ENCODE results near the gene SLPI.

SLPI gene

DNA sequence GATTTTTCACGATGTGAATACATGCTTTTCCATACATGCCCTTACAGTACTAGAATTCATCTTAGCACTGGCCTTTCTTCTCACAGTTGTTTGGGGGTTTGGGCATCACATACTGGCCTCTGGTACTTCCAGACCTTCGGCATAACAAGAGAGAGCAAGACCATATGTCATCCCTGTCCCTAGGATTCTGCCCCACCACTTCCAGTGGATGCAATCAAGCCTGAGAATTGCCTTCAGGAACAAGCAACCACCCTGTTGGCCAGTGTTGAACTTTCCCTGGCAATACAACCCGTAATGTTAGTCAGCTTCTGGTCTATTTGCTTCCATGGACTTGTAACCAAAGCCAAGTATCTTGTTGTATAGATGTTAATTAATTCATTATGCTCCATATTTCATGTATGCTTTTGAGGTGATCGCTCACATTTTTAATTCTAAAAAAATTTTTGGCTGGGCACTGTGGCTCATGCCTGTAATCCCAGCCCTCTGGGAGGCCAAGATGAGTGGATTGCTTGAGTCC, 15.4 kb upstream of the SLPI start:
- DNase-seq (ENCODE audit: low spot score) = no peak

DNA sequence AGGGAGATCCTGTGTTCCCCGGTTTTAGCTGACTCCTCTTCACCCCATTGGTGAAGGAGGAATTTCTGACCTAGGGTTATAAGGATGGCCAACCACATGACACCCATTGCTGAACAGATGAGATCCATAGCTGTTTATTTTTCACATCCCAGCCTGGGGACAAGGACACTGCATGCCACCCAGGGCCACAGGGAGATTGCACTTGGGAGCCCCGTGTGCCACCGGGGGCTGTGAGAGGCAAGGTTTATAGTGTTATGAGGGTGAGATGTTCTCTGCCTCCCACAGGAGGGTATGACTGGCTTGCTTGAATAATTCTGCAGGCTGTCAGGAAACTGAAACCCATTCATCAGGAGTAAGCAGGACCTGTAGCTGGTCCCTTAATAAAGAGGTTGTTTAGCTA, 14.7 kb upstream of the SLPI start:
- no peak for DNase-seq (ENCODE audit: low spot score)

DNA sequence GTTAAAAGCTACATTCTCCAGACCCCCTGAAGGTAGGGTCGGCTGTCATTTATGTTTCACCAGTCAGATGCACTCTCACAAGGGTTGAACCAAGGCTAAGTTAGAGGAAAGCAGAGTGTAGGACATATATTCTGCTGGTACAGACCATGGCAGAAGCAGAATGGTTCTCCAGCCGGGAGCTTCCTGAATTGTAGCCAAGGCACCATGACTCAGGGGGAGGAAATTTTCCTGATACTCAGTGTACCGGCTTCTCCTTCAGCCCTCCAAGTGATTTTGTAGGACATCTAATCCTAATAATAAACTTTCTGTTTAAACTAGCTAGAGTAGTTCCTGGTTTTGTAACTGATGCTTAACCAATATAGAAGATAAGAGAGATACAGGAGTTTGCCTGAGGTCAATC, 14.2 kb upstream of the SLPI start:
- DNase-seq (ENCODE audit: low spot score) = no peak

DNA sequence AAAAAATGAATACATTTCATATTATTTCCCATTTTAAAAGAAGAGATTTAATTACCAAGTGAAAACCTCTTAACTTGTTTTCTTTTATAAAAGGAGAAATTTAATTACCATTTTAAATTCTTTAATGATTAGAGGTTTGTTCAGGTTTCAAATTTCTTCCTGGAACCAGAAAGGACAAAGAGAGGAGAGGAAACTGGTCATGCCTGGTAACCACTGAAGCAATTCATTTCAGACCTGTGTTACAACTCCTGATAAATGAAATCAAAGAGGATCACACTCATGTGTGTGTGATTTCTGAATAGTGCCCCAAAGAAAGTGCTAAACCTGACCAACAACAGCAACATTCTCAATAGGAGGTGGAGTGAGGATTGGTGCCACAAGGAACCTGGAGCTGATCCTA, 12.6 kb upstream of the SLPI start:
- DNase-seq (ENCODE audit: low spot score) = no peak

DNA sequence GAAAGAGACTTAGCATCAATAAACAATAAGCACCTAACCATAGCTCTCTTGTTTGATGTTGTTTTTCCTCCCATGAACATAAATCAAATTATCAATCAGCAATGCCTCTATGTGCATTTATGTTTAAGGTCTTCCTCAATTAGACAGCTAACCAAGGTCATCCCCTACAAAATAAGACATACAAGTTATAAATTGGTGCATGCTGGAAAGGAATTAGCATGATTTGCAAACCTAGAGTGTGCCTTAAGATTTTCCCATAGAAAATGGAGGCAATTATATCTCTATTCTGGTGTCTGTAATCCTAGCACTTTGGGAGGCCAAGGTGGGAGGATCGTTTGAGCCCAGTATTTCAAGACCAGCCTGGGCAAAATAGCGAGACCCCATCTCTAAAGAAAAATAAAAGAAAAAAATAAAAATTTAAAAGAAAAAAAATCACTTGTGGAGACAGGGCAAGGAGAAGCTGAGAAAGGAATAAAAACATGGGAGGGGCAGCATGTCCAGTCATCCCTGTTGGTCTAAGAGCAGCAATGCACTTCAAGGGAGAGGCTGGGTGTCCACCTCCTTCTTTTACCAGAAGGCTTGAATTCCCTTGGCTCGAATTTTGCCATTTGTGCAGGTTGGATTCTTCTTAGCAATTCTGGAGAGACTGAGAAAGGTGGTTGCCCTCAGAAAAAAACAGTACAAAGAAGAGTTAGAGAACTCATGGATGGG, 9.3 kb upstream of the SLPI start:
- DNase-seq (ENCODE audit: low spot score) = no peak

DNA sequence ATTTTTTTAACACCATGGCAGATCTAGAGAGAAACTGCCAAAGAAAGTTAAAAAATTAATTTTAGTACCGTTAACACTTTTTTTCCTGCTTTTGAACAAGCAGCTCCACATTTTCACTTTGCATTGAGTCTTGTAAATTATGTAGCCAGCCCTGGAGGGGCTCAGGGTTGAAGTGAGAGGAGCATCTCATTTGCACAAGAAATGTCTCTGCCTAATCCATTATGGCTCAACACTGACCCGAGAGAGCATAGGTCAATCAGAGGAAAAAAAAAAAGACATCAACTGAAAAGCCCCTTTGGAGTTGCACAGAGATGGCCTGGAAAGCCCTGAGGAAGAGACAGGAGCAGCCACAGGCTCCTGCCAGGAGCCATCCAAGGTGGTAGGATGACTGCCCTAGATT, 4.3 kb upstream of the SLPI start:
- no peak for DNase-seq (ENCODE audit: low spot score)

DNA sequence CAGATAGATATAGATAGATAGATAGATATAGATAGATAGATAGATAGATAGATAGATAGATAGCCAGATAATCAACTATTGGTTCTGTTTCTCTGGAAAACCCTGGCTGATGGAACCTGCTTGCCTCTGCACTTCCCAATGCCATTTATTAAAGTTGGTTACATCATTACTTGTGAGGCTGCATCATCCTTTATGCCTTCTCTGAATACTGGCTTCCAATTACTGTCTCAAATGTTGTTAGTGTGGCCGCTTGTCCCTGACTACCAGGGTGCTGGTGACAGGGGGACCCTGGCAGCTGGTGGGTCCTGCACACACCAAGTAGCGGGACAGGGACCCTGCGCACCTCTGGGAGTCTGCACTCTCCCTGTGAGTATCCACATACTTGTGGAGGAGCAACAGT, 3.9 kb upstream of the SLPI start:
- DNase-seq (ENCODE audit: low spot score) = no peak

DNA sequence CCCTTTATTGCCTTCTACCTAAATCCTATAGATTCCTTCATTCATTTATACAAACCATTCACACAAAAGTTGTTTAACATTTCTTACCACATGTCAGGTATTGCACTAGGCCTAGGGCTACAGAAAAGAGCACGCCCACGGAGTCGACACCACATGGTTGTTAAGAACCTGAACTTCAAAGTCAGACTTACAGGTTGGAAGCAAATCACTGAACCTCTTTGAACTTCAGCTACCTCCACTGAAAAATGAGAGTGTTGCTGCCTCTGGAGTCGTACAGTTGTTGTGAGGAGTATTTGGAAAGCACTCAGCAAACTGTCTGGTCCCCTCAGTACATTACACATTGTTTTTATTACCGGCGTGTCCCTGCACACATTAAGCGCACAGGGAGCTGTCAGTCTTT, 3.3 kb upstream of the SLPI start:
- DNase-seq (ENCODE audit: low spot score) = no peak

DNA sequence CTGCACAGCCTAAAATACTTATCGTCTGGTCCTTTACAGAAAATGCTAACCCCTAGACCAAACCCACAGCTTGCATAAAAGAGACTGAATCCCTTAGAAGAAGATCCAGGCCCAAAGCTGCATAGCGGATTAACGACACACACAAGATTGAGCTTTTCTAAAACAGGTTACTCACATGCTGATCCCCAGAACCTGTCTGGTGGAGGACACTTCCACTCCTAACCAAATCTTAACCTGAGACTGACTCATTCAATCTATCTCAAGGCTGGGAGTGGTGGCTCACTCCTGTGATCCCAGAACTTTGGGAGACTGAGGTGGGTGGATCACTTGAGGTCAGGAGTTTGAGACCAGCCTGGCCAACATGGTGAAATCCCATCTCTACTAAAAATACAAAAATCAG, 2.8 kb upstream of the SLPI start:
- no peak for DNase-seq (ENCODE audit: low spot score)

DNA sequence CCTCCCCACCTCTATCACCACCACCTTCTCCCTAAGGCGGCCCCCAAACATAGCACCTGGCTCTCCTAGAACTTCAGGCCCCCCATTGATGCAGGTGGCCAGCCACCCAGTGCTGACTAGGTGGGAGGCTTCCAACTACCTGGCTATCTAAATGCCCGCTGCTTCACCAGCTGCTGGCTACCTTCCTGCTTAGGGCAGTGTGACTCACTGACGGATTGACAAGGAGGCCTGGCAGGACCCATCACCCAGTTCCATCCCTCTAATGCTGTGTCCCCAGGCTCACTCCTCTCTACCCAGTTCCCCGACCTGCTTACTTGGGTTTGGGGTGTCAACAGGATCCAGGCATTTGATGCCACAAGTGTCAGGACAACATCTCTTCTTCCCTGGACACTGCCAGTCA, 1.1 kb downstream of the SLPI start:
- no peak for DNase-seq (ENCODE audit: low spot score)

DNA sequence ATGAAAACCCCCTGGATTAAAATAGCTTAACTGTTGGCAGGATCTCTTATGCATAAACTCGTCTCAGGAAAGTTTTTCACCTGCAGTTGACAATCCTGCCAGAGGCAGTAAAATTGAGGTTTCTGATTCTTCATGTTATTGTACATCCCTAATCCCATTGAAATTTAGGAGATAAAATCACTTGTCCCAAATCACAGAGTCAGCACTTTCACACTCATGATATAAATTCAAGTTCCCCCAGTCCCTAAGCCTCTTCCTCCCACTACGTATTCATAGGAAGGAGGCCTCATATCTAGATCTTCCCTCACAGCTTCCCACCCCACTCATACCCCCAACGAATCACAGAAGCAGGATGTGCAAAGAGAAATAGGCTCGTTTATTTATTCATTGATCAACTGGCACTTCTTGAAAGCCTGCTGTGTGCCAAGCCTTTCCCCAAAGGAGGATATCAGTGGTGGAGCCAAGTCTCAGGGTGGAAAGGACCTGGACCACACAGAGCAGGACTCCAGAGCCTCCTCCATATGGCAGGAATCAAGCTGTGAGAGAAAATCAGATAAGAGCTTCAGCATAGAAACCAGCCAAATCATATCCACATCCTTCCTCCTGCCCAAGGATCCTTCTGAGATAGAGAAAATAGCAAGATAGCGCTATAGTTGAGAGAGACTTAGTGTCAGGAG, 2.3 kb downstream of the SLPI start:
- no peak for DNase-seq (ENCODE audit: low spot score)

DNA sequence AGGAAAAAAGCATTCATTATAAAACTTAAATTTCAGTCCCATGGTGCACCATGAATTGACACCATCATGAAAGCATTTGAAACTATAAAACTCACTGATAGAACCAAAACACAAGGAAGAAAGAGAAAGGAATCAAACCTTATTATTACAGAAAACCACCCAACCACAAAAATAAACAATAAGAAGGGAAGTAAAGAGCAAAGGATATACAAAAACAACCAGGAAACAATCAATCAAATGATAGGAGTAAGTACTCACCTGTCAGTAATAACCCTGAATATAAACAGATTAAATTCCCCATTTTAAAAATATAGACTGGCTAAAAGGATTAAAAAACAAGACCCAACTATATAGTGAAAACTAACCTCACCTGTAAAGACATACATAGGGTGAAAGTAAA, 5.8 kb downstream of the SLPI start:
- DNase-seq (ENCODE audit: low spot score) = no peak

DNA sequence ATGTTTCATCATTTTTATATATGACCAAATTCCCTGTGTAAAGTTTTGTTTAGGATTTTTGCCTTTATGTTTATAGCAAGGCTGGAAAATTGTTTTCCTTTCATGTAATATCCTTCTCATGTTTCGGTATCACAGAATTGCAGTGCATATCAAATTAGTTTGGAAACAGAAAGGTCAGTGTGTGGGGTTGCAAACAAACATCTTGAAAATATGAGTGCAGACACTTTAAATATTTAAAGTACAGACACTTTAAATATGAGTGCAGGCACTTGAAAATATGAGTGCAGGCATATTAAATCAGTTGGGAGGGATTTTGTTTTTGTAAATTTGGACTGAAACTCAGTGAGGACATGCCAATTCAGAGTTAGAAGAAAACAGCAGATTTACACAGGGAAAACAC, 6.5 kb downstream of the SLPI start:
- DNase-seq (ENCODE audit: low spot score) = no peak

DNA sequence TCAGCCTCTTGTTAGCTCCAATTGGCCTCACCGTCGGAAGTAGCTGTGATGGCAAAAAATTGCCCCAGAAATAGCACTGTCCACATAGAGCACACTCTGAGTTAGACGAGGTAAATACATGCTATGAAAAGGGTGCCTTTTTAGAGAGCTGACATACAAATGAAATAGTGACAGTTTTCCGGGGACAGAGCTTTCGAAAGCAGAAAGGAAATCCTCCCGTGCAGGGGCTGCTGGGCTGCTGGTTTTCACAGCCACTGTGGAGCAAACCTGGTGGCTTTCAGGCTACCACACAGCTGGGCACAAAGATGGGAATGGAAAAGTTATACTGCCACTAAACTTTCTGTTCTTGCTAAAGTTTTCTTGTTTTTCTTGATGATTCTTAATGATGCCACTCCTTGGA, 8.3 kb downstream of the SLPI start:
- no peak for DNase-seq (ENCODE audit: low spot score)

DNA sequence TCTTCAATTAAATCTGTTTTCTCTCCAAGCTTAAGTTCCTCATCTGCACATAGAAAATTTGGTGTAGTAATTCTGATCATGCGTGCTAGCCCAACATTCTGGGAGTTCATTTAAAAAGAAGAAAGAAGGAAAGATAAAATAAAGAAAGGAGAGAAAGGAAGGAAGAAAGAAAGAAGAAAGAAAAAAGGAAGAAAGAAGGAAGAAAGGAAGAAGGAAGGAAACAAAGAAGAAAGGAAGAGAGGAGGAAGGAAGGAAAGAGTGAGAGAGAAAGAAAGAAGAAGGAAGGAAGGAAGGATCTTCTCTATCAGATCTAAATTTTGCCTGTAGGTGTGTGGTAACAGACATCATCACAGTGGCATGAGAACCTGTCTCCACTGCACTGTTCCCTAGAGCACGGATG, 16.2 kb downstream of the SLPI start:
- DNase-seq (ENCODE audit: low spot score) = no peak

DNA sequence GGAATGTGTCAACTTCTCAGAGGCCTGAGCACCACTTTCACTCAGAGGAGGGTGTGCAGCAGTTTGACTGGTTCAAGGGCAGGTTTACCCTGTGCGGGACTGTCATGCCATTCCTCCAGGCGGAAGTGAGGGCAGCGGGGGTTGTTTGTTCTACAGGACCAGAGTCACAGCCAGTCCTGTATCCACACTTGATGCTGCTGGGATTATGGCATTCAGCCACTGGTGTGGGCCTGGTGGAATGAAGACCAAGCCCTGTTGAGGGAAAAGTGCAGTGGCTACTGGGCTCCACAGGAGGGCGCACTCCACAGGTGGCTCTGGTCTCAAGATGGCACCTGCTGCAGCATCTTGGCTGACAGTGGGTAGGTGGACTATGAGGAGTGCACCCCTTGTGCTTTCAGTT, 18.4 kb downstream of the SLPI start:
- DNase-seq (ENCODE audit: low spot score) = no peak

DNA sequence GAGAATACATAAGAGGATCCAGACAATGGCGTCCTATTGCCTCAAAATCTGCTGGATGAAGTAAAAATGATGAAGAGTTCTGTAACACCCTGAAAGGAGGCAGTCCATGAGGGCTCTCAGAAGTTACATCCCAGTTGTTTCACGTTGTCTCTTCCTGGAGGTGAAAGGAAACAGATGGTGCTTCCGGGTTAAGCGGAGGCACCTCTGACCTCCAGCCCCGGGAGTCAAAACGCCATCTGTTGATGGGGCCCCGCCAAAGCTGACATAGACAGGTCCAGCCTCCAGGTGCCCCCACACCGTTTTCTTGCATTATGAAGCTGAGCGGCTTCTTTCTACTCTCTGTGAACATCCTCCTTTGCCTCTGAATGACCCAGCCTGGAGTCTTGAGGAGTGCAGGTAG, 23.7 kb downstream of the SLPI start:
- DNase-seq (ENCODE audit: low spot score) = no peak

DNA sequence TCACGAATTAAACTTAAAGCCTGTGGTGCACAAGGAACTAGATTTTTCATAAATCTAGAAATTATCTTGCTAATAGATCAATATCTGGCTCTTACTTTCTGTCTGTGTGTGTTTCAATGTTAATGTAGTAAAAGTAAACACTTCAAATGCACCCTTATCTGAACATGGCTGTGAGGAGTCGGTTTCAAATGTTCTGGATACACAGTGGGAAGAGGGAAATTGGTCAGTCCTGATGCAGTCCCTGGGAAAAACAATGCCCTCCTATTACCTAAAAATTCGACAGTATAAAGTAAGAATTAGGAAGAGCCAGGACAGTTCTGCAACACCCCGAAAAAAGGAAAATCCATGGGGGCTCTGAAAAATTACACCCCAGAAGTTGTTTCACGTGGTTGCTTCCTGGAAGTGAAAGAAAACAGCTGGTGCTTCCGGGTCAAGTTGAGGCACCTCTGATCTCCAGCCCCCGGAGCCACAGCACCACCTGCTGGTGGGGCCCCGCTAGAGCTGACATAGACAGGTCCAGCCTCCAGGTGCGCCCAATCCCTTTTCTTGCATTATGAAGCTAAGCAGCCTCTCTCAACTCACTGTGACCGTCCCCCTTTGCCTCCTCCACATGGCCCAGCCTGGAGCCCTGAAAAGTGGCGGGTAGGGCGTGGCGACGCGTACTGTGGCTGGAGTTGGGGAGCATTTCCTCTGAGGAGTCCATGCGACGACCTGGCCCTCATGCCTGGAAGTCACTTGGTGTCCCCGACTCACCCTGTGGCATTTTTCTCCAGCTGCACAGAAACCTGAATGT, 24.9 kb downstream of the SLPI start:
- DNase-seq (ENCODE audit: low spot score) = no peak

DNA sequence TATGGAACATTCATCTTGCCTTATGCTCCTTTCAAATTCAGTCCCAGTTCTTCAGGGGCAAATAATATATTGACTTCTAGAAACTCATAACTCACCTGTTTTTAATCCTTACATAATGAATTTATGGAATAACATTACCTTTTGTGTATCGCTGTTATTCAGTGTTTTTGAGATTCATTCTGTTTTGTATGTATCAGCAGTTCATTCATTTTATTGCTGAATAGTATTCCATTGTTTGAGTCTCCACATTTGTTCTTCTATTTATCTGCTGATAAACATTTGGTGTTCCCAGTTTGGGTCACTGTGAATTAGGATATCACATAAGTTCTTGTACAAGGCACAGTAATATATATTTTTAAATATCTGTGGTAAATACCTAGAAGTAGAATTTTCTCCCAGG, 28.1 kb downstream of the SLPI start:
- DNase-seq (ENCODE audit: low spot score) = no peak

DNA sequence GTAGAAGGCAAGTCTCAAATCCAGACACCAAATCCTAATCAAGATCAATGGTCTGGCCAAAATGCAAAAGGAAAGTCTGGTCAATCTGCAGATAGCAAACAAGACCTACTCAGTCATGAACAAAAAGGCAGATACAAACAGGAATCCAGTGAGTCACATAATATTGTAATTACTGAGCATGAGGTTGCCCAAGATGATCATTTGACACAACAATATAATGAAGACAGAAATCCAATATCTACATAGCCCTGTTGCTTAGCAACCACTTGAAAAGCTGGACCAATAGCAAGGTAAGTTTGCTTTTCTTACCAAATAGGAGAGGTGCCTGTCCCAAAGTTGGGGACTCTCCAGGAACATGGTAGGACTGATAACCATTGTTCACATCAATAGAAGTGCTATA, 31.2 kb downstream of the SLPI start:
- no peak for DNase-seq (ENCODE audit: low spot score)

DNA sequence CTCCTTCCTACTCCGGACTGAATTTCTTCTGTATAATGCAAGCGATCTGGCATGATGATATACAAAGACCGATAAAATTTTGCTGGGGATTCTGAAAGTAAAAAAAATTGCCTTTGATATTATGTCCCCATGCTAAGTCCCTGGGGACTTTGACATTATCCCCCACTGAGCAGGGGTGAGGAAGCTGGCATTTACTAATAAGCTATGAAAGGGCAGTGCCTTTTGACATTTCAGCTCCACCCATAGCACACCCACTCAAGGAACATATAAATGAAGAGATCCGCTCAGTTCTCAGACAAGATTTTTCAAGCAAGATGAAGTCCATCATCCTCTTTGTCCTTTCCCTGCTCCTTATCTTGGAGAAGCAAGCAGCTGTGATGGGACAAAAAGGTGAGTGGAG, 33.3 kb downstream of the SLPI start, which contains the start of gene SEMG2:
SEMG2 (plus strand) TSS at position 298 of the 400 bp plus-strand sequence; CDS start at position 315, 17 bp downstream.
- DNase-seq (ENCODE audit: low spot score) = no peak

DNA sequence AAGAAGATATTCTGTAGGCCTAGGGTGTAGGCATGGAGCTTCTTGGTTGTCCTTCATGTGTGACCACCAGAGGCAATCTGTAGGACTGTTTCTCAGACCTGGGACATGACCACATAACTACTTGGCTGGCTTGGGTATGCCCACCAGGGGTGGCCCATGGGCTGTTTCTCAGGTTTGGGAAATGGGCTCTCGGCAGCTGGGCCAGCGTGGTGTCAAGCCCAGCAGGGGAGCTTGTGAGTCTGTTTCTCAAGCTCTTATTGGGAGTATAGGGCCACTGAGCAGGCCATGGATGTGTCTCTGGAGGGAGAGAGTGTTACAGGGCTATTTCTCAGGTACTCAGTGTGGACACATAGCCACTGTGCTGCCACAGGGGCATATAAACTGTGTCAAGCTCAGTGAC, 35.7 kb downstream of the SLPI start:
- no peak for DNase-seq (ENCODE audit: low spot score)

DNA sequence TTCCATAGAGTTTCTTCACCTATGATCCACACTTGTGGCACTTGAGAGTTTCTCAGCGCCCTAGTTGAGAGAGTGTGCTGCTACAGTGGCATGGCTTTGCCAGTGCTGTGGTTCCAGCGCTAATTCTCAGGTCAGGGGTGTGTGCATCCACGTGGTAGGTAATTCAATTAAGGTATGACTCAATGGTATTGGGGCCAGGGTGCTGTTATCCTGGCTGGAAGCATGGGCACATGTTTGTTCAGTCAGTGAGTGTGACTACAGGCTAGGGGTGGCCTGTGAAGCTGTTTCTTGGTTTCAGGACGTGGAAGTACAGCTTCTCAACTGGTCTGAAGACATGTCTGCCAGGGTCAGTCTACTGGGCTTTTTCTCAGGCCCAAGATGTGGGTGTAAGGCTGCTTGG, 36.2 kb downstream of the SLPI start:
- no peak for DNase-seq (ENCODE audit: low spot score)

All from CD4-positive, alpha-beta T cell treated with Interleukin-15 for 4 hours (primary cell).